ENCODE data around the gene TSPAN18. TPM values are rescaled to one million over a fixed set of nuclear protein-coding genes. Genes with fewer than 3 reads are reported as not detected.

The TSPAN18 gene
- total RNA-seq, 4 donors from 2014 or later, result 3.6 to 12.4 (median 8.2) TPM

- Histone ChIP-seq H3K4me3 (replicated peaks in 1 of 3) (no peak overlapping the region), H3K4me1 (no peaks in the 10 kb centered on the region), H3K9me3 (no peaks in the 10 kb centered on the region), H3K36me3 (no peaks in the 10 kb centered on the region), H3K27me3 (no peaks in the 10 kb centered on the region), H3K27ac (no peak overlapping the region)
- TF ChIP-seq POLR2A (IDR thresholded peaks at IDR 0.05), result no peak
- TF ChIP-seq, protein P1, sequence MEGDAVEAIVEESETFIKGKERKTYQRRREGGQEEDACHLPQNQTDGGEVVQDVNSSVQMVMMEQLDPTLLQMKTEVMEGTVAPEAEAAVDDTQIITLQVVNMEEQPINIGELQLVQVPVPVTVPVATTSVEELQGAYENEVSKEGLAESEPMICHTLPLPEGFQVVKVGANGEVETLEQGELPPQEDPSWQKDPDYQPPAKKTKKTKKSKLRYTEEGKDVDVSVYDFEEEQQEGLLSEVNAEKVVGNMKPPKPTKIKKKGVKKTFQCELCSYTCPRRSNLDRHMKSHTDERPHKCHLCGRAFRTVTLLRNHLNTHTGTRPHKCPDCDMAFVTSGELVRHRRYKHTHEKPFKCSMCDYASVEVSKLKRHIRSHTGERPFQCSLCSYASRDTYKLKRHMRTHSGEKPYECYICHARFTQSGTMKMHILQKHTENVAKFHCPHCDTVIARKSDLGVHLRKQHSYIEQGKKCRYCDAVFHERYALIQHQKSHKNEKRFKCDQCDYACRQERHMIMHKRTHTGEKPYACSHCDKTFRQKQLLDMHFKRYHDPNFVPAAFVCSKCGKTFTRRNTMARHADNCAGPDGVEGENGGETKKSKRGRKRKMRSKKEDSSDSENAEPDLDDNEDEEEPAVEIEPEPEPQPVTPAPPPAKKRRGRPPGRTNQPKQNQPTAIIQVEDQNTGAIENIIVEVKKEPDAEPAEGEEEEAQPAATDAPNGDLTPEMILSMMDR (IDR thresholded peaks at IDR 0.05), result no peak
- no peak for DNase-seq
- 80 to 85% methylated on average over 3 of the region's 3 CpGs for WGBS, 2 donors
- intact Hi-C loops (cut with DNase I), result loop anchor here (10.0 kb wide), 1 partner anchor 401 kb away; no protein-coding TSS in a partner anchor
Observed at GRCh38 chr11:44923806-44924205, 197.0 kb downstream of the TSPAN18 start.

- Histone ChIP-seq H3K4me1 (no peaks in the 10 kb centered on the region), H3K27me3 (no peaks in the 10 kb centered on the region), H3K27ac (no peak overlapping the region), H3K4me3 (replicated peaks in 1 of 3) (no peak overlapping the region), H3K36me3 (no peaks in the 10 kb centered on the region), H3K9me3 (no peaks in the 10 kb centered on the region)
- intact Hi-C loops (cut with DNase I), result loop anchor here (2.0 to 10.0 kb wide), 2 partner anchors 177 to 399 kb away; no protein-coding TSS in a partner anchor
- no peak for DNase-seq
- 80 to 84% methylated on average over 8 of the region's 8 CpGs for WGBS, 2 donors
- TF ChIP-seq POLR2A (IDR thresholded peaks at IDR 0.05), result no peak
- TF ChIP-seq, protein P1 (IDR thresholded peaks at IDR 0.05), result no peak
Observed at GRCh38 chr11:44926036-44926435, 199.3 kb downstream of the TSPAN18 start.

GRCh38 chr11:44927174-44927661 lies 200.5 kb downstream of the TSPAN18 start:
- no peak overlapping the region for H3K27ac ChIP-seq
- 17 to 31% methylated on average over 13 to 14 of the region's 16 CpGs for WGBS, 2 donors
- no peak overlapping the region for H3K4me3 ChIP-seq (replicated peaks in 1 of 3)
- H3K4me1 ChIP-seq, result no peaks in the 10 kb centered on the region
- H3K36me3 ChIP-seq, result no peaks in the 10 kb centered on the region
- peak; percentile 63 to 72 for DNase-seq
- no peaks in the 10 kb centered on the region for H3K9me3 ChIP-seq
- no peak for TF ChIP-seq POLR2A (IDR thresholded peaks at IDR 0.05)
- TF ChIP-seq, protein P1 (IDR thresholded peaks at IDR 0.05), result peak; percentile 74 to 92 (median 86)
- no peaks in the 10 kb centered on the region for H3K27me3 ChIP-seq
- intact Hi-C loops (cut with DNase I), result loop anchor here (2.0 to 10.0 kb wide), 2 partner anchors 176 to 398 kb away; no protein-coding TSS in a partner anchor

- Histone ChIP-seq H3K27ac (no peak overlapping the region), H3K9me3 (no peaks in the 10 kb centered on the region), H3K27me3 (no peaks in the 10 kb centered on the region), H3K4me1 (no peaks in the 10 kb centered on the region), H3K36me3 (no peaks in the 10 kb centered on the region), H3K4me3 (replicated peaks in 1 of 3) (no peak overlapping the region)
- no peak for TF ChIP-seq POLR2A (IDR thresholded peaks at IDR 0.05)
- TF ChIP-seq, protein P1 (IDR thresholded peaks at IDR 0.05), result no peak
- no peak for DNase-seq
- 81 to 83% methylated on average over 4 of the region's 4 CpGs for WGBS, 2 donors
- intact Hi-C loops (cut with DNase I), result loop anchor here (10.0 kb wide), 1 partner anchor 397 kb away; no protein-coding TSS in a partner anchor
Observed at GRCh38 chr11:44928144-44928543, 201.4 kb downstream of the TSPAN18 start.

GRCh38 chr11:44928816-44929215 lies 202.1 kb downstream of the TSPAN18 start:
- Histone ChIP-seq H3K4me3 (replicated peaks in 1 of 3) (no peak overlapping the region), H3K27ac (no peak overlapping the region), H3K4me1 (no peaks in the 10 kb centered on the region), H3K27me3 (no peaks in the 10 kb centered on the region), H3K36me3 (no peaks in the 10 kb centered on the region), H3K9me3 (no peaks in the 10 kb centered on the region)
- DNase-seq, result no peak
- TF ChIP-seq, protein P1 (IDR thresholded peaks at IDR 0.05), result no peak
- no peak for TF ChIP-seq POLR2A (IDR thresholded peaks at IDR 0.05)
- 48 to 65% methylated on average over 4 of the region's 4 CpGs for WGBS, 2 donors
- intact Hi-C loops (cut with DNase I), result loop anchor here (10.0 kb wide), 1 partner anchor 396 kb away; no protein-coding TSS in a partner anchor

Measured in thyroid gland (tissue), 4 donors.